22Rv1 (cell line): Measurements from ENCODE around the gene ASTN1.

ENCODE experiments used
- H3K27ac ChIP-seq: fragments of 450-650 bp; 2 replicates; pipeline ENCODE4 v1.5.1; 2017
- ZFX ChIP-seq: fragments of 450-650 bp; IDR thresholded peaks from 2 replicates; pipeline ENCODE4 v1.6.1; 2017; ENCODE audit warnings: antibody characterized with exemption, borderline replicate concordance
- TF ChIP-seq, protein P1 (sequence below): fragments of 450-650 bp; IDR thresholded peaks from 2 replicates; pipeline ENCODE4 v1.5.1; 2017; ENCODE audit warnings: mild to moderate bottlenecking

The ASTN1 gene

DNA sequence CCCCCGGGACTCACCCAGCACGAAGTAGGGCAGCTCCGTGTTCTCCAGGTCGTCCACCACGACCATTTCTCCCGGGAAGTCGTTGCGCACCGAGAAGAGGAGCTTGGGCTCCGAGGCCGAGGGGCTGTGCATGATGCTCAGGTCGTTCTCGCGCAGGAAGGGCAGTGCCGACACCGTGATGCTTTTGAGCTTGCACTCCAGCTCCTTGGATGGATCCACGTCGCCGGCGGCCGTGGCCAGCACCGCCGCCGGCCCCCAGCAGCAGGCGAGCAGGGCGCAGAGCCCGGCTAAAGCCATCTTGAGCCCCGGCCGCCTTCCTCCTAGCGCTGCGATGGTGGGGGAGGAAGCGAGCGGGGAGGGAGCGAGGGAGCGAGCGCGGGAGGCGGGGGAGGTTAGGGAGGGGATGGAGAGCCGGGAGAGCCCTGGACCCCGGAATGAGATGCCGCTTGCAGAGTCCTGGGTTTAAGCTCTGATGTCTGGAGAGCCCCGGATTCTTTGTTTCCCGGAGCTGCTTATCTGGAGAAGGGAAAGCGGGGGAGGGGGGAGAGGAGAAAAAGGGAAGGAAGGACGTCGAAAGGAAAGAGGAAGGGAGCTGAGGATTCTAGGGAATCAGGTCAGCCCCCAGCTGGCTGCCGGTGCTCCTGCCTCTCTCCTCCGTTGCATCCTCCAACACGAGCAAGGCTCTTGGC lies at the start of gene ASTN1:
Gene ASTN1, minus strand, starts transcription at position 333 of the 689 bp plus-strand sequence. Its CDS starts 36 bp downstream, at position 297.
- no peak within 1 kb of the TSS for H3K27ac ChIP-seq
- TF ChIP-seq, protein P1, sequence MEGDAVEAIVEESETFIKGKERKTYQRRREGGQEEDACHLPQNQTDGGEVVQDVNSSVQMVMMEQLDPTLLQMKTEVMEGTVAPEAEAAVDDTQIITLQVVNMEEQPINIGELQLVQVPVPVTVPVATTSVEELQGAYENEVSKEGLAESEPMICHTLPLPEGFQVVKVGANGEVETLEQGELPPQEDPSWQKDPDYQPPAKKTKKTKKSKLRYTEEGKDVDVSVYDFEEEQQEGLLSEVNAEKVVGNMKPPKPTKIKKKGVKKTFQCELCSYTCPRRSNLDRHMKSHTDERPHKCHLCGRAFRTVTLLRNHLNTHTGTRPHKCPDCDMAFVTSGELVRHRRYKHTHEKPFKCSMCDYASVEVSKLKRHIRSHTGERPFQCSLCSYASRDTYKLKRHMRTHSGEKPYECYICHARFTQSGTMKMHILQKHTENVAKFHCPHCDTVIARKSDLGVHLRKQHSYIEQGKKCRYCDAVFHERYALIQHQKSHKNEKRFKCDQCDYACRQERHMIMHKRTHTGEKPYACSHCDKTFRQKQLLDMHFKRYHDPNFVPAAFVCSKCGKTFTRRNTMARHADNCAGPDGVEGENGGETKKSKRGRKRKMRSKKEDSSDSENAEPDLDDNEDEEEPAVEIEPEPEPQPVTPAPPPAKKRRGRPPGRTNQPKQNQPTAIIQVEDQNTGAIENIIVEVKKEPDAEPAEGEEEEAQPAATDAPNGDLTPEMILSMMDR = no peak
- no peak for TF ChIP-seq ZFX

DNA sequence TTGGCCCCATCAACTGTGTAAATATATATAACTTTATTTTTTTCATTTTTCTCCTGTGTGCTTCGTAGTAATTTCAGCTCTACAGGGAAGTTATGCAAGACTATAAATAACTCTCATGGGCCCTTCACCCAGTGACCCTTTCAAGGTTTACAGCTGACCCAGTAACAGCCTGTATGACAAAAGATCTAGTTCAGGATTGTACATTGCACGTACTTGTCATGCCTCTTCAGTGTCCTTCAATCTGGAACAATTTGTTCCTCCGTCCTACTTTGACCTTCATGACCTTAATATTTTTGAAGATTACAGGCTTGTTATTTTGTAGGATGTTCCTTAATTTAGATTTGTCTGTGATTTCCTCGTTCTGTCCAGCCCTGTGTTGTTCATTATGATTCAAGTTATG lies 46.7 kb upstream of the ASTN1 start:
- no peak overlapping the region for H3K27ac ChIP-seq
- TF ChIP-seq, protein P1 = no peak
- TF ChIP-seq ZFX = no peak

DNA sequence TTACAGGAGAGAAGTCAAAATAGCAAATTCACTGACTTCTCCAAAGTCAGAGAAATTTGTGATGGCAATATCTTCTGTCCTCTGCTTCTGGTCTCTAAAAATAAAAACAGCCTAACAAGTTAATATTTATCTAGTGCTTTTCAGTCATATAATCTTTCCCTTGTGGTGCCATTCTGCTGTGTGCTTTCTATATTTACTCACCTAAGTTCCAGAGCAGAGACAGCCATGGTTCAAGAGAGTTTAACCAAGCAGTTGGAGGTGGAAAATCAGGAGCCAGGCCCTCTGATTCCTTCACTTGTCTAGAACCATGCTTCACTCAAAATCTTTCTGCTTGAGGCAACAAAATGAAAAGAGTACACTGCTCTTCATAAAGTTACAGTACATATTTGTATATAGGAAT lies 45.6 kb upstream of the ASTN1 start:
- no peak overlapping the region for H3K27ac ChIP-seq

DNA sequence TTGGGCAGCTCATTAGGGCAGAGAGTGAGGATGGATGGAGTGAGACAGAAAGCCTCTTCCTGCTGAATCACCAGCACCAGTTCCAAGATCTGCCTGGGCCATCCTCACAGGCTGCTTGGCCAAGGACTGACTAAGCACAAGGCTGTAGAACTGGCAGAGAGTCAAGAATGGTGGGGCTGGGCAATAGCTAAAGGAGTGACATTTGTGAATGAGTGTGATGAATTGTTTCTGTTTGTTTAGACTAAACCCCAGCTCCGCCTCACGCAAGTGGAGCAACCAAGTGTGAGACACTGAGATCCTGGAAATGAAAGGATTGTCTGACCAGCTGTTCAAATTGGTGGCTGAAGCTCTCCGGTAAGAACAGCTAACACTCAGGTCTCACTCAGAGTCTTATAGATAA lies 44.8 kb upstream of the ASTN1 start:
- H3K27ac ChIP-seq = no peak overlapping the region
- TF ChIP-seq ZFX = no peak
- TF ChIP-seq, protein P1 = no peak

More for the DNA sequence above, 45.6 kb upstream of the ASTN1 start:
- TF ChIP-seq ZFX = no peak
- TF ChIP-seq, protein P1 = no peak

DNA sequence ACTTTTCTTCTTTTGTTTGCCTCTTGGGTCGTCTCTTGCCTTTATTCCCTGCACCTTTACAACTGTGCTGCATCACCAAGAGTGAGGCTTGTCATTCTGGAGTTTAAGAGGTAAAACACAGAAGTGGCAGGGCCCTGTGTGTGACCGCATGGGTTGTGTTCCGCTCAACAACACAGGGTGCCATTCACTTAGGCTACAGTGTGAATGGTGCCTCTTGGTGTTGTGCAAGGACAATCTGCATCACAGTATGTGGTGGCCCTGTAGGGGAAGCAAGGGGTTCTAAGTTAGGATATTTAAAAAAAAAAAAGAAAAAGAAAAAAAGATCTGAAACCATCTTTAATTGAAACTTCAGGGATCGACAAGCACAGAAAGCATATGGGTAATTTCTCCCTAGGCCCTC lies 44.4 kb upstream of the ASTN1 start:
- H3K27ac ChIP-seq = no peak overlapping the region
- TF ChIP-seq ZFX = no peak
- TF ChIP-seq, protein P1 = no peak

DNA sequence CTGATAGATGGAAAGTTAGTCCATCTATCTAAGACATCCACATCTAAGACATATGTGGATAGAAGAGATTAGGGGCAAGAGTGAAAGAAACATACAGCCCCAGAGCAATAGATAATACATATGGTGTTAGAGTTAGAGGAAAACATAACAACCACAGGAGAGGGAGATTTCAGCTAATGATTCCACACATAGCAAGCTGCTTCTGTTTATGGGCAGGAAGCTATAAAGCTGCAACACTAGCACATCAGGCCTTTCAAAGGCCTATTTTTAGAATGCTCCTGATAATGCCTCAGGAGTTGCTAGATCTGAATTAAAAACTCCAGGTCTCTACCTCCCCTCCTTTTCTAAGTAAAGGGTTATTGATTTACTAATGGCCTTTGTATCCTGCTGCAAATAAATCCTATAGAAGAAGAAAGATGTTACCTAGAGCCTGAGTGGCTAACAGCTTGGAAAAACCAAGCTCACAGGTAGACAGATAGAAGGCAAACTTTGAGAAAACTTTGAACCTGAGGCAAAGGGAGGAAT lies 42.4 kb upstream of the ASTN1 start:
- no peak for TF ChIP-seq ZFX
- TF ChIP-seq, protein P1 = no peak
- H3K27ac ChIP-seq = no peak overlapping the region

DNA sequence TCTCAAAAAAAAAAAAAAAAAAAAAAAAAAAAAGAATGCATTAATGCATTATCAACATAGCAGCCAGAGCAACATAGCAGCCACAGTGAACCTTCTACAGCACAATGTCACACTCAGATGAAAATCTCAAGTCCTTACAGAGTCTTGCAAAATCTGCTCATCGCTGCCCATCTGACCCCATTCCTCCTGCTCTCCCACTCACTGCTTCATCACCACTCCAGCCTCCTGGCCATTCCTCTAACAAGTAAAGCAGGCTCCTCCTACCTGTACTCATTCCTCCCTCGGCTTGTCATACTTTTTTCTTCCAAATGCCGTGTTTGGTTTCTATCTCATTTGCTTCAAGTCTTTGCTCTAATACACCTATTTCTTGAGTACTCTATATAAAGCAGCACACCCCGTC lies 35.8 kb upstream of the ASTN1 start:
- TF ChIP-seq, protein P1 = no peak
- TF ChIP-seq ZFX = no peak
- H3K27ac ChIP-seq = no peak overlapping the region
